Measurements from ENCODE around the gene AHSG.

The AHSG gene

GRCh38 chr3:186622651-186623310 is 9.9 kb downstream of the AHSG start:
- no peak overlapping the region for H3K9ac ChIP-seq (ENCODE audit: low read depth, low read length, poor library complexity)
- H2BK12ac ChIP-seq (ENCODE audit: low read length) = no peak overlapping the region
- no peak overlapping the region for H4K91ac ChIP-seq (ENCODE audit: low read depth, low read length, poor library complexity)
- no peak for DNase-seq (ENCODE audit: low spot score)
- no peak overlapping the region for H3K14ac ChIP-seq (ENCODE audit: low read length)
- H2BK120ac ChIP-seq (ENCODE audit: low read depth, low read length) = no peak overlapping the region
- H2BK5ac ChIP-seq (ENCODE audit: low read length) = no peak overlapping the region
- H3K27ac ChIP-seq (replicated peaks; ENCODE audit: low read length) = no peak overlapping the region
- no peak overlapping the region for H4K8ac ChIP-seq (ENCODE audit: low read depth, low read length)
- peaks cover 0 to 24% (median 0%) of the 10 kb centered on the region in 3 experiments for H3K27me3 ChIP-seq (ENCODE audit: control insufficient read depth in 3 of 3, insufficient read depth in 3 of 3, low read depth in 1 of 3, low read length in 3 of 3)
- no peak overlapping the region for H3K23ac ChIP-seq (ENCODE audit: low read depth, low read length, poor library complexity)
- no peak overlapping the region for H3K4ac ChIP-seq (ENCODE audit: low read length)
- H2BK15ac ChIP-seq (ENCODE audit: low read length) = no peak overlapping the region
- H3K79me1 ChIP-seq (ENCODE audit: low read depth, low read length) = no peaks in the 10 kb centered on the region
- H3K4me3 ChIP-seq (ENCODE audit: low read length in 2 of 2) = no peak overlapping the region
- no peak overlapping the region for H3K4me2 ChIP-seq (ENCODE audit: insufficient read depth, low read length, poor library complexity, severe bottlenecking)
- no peaks in the 10 kb centered on the region for H3K9me3 ChIP-seq (replicated peaks in 1 of 2; ENCODE audit: control insufficient read depth in 2 of 2, insufficient read depth in 1 of 2, low read depth in 1 of 2, low read length in 2 of 2)
- H3K36me3 ChIP-seq (replicated peaks in 1 of 2; ENCODE audit: control insufficient read depth in 2 of 2, insufficient read depth in 2 of 2, low read length in 2 of 2) = no peaks in the 10 kb centered on the region
- H2AFZ ChIP-seq (ENCODE audit: low read length) = no peak overlapping the region
- no peaks in the 10 kb centered on the region for H3K4me1 ChIP-seq (ENCODE audit: control insufficient read depth in 2 of 2, insufficient read depth in 1 of 2, low read depth in 1 of 2, low read length in 2 of 2)
- no peak overlapping the region for H3K18ac ChIP-seq (ENCODE audit: low read length)
- no CpG with 5 or more reads among the region's 2 CpGs for WGBS, 2 donors (ENCODE audit: extremely low coverage in 2 of 2, insufficient read length in 2 of 2, insufficient replicate concordance in 1 of 2)
- H2AK5ac ChIP-seq (ENCODE audit: low read depth, low read length) = no peak overlapping the region

DNA sequence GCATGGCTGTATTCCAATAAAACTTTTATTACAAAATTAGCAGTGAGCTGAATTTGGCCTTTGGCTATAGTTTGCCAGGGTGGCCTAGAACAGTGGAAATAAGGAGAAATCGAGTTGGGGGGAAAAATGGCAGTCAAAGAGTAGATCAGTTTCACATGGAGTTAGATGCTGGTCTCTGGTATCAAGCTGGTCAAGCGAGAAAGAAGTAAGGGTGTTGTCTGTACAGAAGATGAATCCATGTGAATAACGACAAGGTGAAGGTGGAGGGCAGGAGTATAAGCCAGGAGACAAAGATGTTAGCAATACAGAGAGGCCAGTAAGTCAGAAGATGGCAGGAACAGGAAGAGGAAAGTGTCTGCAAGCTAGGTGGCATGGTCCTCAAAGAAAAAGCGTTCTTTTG is 11.7 kb downstream of the AHSG start:
- no CpG with 5 or more reads among the region's 4 CpGs for WGBS, 2 donors (ENCODE audit: extremely low coverage in 2 of 2, insufficient read length in 2 of 2, insufficient replicate concordance in 1 of 2)
- H3K36me3 ChIP-seq (replicated peaks in 1 of 2; ENCODE audit: control insufficient read depth in 2 of 2, insufficient read depth in 2 of 2, low read length in 2 of 2) = no peaks in the 10 kb centered on the region
- no peaks in the 10 kb centered on the region for H3K79me1 ChIP-seq (ENCODE audit: low read depth, low read length)
- no peak overlapping the region for H2BK5ac ChIP-seq (ENCODE audit: low read length)
- H2BK15ac ChIP-seq (ENCODE audit: low read length) = no peak overlapping the region
- no peaks in the 10 kb centered on the region for H3K4me1 ChIP-seq (ENCODE audit: control insufficient read depth in 2 of 2, insufficient read depth in 1 of 2, low read depth in 1 of 2, low read length in 2 of 2)
- no peak overlapping the region for H3K4me3 ChIP-seq (ENCODE audit: low read length in 2 of 2)
- no peak overlapping the region for H2AFZ ChIP-seq (ENCODE audit: low read length)
- H3K18ac ChIP-seq (ENCODE audit: low read length) = no peak overlapping the region
- no peak overlapping the region for H3K4ac ChIP-seq (ENCODE audit: low read length)
- H3K9me3 ChIP-seq (replicated peaks in 1 of 2; ENCODE audit: control insufficient read depth in 2 of 2, insufficient read depth in 1 of 2, low read depth in 1 of 2, low read length in 2 of 2) = no peaks in the 10 kb centered on the region
- no peak overlapping the region for H4K91ac ChIP-seq (ENCODE audit: low read depth, low read length, poor library complexity)
- no peak overlapping the region for H3K9ac ChIP-seq (ENCODE audit: low read depth, low read length, poor library complexity)
- no peak overlapping the region for H3K4me2 ChIP-seq (ENCODE audit: insufficient read depth, low read length, poor library complexity, severe bottlenecking)
- peaks cover 0 to 14% (median 0%) of the 10 kb centered on the region in 3 experiments for H3K27me3 ChIP-seq (ENCODE audit: control insufficient read depth in 3 of 3, insufficient read depth in 3 of 3, low read depth in 1 of 3, low read length in 3 of 3)
- H3K27ac ChIP-seq (replicated peaks; ENCODE audit: low read length) = no peak overlapping the region
- H2AK5ac ChIP-seq (ENCODE audit: low read depth, low read length) = no peak overlapping the region
- H2BK12ac ChIP-seq (ENCODE audit: low read length) = no peak overlapping the region
- no peak overlapping the region for H3K23ac ChIP-seq (ENCODE audit: low read depth, low read length, poor library complexity)
- H4K8ac ChIP-seq (ENCODE audit: low read depth, low read length) = no peak overlapping the region
- H3K14ac ChIP-seq (ENCODE audit: low read length) = no peak overlapping the region
- no peak for DNase-seq (ENCODE audit: low spot score)
- no peak overlapping the region for H2BK120ac ChIP-seq (ENCODE audit: low read depth, low read length)

- no peaks in the 10 kb centered on the region for H3K79me1 ChIP-seq (ENCODE audit: low read depth, low read length)
- no peak for DNase-seq (ENCODE audit: low spot score)
- no peak overlapping the region for H3K4ac ChIP-seq (ENCODE audit: low read length)
- no peak overlapping the region for H3K23ac ChIP-seq (ENCODE audit: low read depth, low read length, poor library complexity)
- H3K4me2 ChIP-seq (ENCODE audit: insufficient read depth, low read length, poor library complexity, severe bottlenecking) = no peak overlapping the region
- H2AFZ ChIP-seq (ENCODE audit: low read length) = no peak overlapping the region
- no peaks in the 10 kb centered on the region for H3K9me3 ChIP-seq (replicated peaks in 1 of 2; ENCODE audit: control insufficient read depth in 2 of 2, insufficient read depth in 1 of 2, low read depth in 1 of 2, low read length in 2 of 2)
- no peaks in the 10 kb centered on the region for H3K36me3 ChIP-seq (replicated peaks in 1 of 2; ENCODE audit: control insufficient read depth in 2 of 2, insufficient read depth in 2 of 2, low read length in 2 of 2)
- no peak overlapping the region for H2BK12ac ChIP-seq (ENCODE audit: low read length)
- no peak overlapping the region for H3K4me3 ChIP-seq (ENCODE audit: low read length in 2 of 2)
- H2BK15ac ChIP-seq (ENCODE audit: low read length) = no peak overlapping the region
- peaks cover 0 to 3% of the 10 kb centered on the region in 2 donors for H3K4me1 ChIP-seq (ENCODE audit: control insufficient read depth in 2 of 2, insufficient read depth in 1 of 2, low read depth in 1 of 2, low read length in 2 of 2)
- H2BK5ac ChIP-seq (ENCODE audit: low read length) = no peak overlapping the region
- WGBS, 2 donors (ENCODE audit: extremely low coverage in 2 of 2, insufficient read length in 2 of 2, insufficient replicate concordance in 1 of 2) = no CpG with 5 or more reads among the region's 4 CpGs
- H4K8ac ChIP-seq (ENCODE audit: low read depth, low read length) = no peak overlapping the region
- H3K27ac ChIP-seq (replicated peaks; ENCODE audit: low read length) = no peak overlapping the region
- H3K18ac ChIP-seq (ENCODE audit: low read length) = no peak overlapping the region
- H2AK5ac ChIP-seq (ENCODE audit: low read depth, low read length) = no peak overlapping the region
- H4K91ac ChIP-seq (ENCODE audit: low read depth, low read length, poor library complexity) = no peak overlapping the region
- H2BK120ac ChIP-seq (ENCODE audit: low read depth, low read length) = no peak overlapping the region
- H3K9ac ChIP-seq (ENCODE audit: low read depth, low read length, poor library complexity) = no peak overlapping the region
- H3K14ac ChIP-seq (ENCODE audit: low read length) = no peak overlapping the region
- peaks cover 0 to 14% (median 0%) of the 10 kb centered on the region in 3 experiments for H3K27me3 ChIP-seq (ENCODE audit: control insufficient read depth in 3 of 3, insufficient read depth in 3 of 3, low read depth in 1 of 3, low read length in 3 of 3)
Observed at GRCh38 chr3:186625600-186626042, 12.8 kb downstream of the AHSG start.

DNA sequence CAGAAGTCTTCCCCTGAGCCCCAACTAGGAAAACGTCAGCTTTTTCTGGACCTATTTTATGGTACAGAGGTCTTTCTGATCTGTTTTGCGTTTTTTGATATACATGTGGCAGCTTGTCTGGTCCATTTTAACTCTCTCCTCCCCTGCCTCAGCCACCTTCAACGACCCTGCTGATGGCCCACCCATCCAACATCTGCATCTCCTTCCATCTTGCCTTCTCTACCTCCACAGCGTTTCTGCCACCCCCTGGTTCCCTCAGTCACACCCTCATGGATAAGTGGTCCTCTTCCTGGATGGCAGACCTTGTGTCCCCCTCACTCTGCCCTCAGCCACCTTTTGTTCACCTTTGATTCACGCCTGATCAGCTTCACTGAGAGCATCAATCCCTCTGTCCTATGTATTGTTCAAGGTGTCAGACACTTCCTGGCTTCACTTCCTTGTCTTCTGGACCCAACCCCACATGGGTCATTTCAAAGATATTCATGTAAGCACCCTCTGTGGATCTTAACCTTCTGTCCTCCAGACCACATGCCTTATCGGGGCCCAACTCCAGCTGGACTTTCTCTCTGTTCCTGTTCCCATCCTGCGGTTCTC is 13.5 kb downstream of the AHSG start:
- H2BK5ac ChIP-seq (ENCODE audit: low read length) = no peak overlapping the region
- H3K18ac ChIP-seq (ENCODE audit: low read length) = no peak overlapping the region
- no peak overlapping the region for H3K23ac ChIP-seq (ENCODE audit: low read depth, low read length, poor library complexity)
- no peak overlapping the region for H3K14ac ChIP-seq (ENCODE audit: low read length)
- no peak overlapping the region for H4K8ac ChIP-seq (ENCODE audit: low read depth, low read length)
- H3K27me3 ChIP-seq (ENCODE audit: control insufficient read depth in 3 of 3, insufficient read depth in 3 of 3, low read depth in 1 of 3, low read length in 3 of 3) = peaks cover 0 to 16% (median 0%) of the 10 kb centered on the region in 3 experiments
- no CpG with 5 or more reads among the region's 7 CpGs for WGBS, 2 donors (ENCODE audit: extremely low coverage in 2 of 2, insufficient read length in 2 of 2, insufficient replicate concordance in 1 of 2)
- H3K4me2 ChIP-seq (ENCODE audit: insufficient read depth, low read length, poor library complexity, severe bottlenecking) = no peak overlapping the region
- no peaks in the 10 kb centered on the region for H3K9me3 ChIP-seq (replicated peaks in 1 of 2; ENCODE audit: control insufficient read depth in 2 of 2, insufficient read depth in 1 of 2, low read depth in 1 of 2, low read length in 2 of 2)
- H3K36me3 ChIP-seq (replicated peaks in 1 of 2; ENCODE audit: control insufficient read depth in 2 of 2, insufficient read depth in 2 of 2, low read length in 2 of 2) = no peaks in the 10 kb centered on the region
- no peak overlapping the region for H3K9ac ChIP-seq (ENCODE audit: low read depth, low read length, poor library complexity)
- no peak overlapping the region for H2AK5ac ChIP-seq (ENCODE audit: low read depth, low read length)
- no peak overlapping the region for H3K27ac ChIP-seq (replicated peaks; ENCODE audit: low read length)
- H2AFZ ChIP-seq (ENCODE audit: low read length) = no peak overlapping the region
- H2BK12ac ChIP-seq (ENCODE audit: low read length) = no peak overlapping the region
- H3K4me1 ChIP-seq (ENCODE audit: control insufficient read depth in 2 of 2, insufficient read depth in 1 of 2, low read depth in 1 of 2, low read length in 2 of 2) = peaks cover 0 to 4% of the 10 kb centered on the region in 2 donors
- DNase-seq (ENCODE audit: low spot score) = no peak
- H3K79me1 ChIP-seq (ENCODE audit: low read depth, low read length) = no peaks in the 10 kb centered on the region
- H2BK15ac ChIP-seq (ENCODE audit: low read length) = no peak overlapping the region
- H2BK120ac ChIP-seq (ENCODE audit: low read depth, low read length) = no peak overlapping the region
- no peak overlapping the region for H4K91ac ChIP-seq (ENCODE audit: low read depth, low read length, poor library complexity)
- no peak overlapping the region for H3K4me3 ChIP-seq (ENCODE audit: low read length in 2 of 2)
- no peak overlapping the region for H3K4ac ChIP-seq (ENCODE audit: low read length)

Data from neuronal stem cell (in vitro differentiated cells).